ENCODE measurements around the gene NOX4.
"Not testable (repeated sequence)": the region's sequence is repeated elsewhere in the genome, so short reads cannot be mapped to it uniquely, and the experiment has no call there.

The NOX4 gene

DNA sequence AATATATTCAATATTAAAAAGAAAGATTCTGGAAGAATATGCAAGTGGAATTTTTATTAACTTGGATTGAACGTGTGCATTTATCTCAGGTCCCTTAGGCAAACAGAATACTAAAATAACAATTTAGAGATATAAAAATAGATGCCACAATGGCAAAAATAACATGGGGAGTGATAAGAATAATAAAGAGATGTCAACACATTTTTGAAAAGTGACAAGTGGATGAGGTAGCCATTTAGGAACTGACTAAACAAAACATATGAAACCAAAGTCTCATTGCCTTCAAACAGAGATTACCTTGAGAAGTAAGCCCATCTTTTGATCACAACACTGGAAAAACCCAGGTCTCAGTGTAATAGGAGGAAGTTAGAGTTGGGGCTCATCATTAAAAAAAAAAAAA lies 112.2 kb downstream of the NOX4 start:
- DNase-seq, result not testable (repeated sequence)

DNA sequence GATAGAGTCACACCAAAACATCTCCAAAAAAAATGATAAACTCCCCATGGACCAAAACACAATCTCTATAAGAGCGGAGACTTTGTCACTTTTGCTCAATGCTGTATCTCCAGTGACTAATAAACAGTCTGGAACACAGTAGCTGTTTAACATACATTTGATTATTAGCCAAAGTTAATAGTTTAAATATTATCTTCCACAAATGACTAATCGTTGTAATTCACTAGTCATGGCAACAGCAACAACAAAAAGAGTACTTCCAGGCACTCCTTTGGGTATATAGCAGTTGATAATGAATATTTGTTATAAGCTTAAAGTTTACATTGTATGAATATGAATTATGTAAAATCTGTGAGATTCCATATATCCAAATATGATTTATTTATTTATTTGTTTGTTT lies 121.8 kb downstream of the NOX4 start:
- DNase-seq, result not testable (repeated sequence)

DNA sequence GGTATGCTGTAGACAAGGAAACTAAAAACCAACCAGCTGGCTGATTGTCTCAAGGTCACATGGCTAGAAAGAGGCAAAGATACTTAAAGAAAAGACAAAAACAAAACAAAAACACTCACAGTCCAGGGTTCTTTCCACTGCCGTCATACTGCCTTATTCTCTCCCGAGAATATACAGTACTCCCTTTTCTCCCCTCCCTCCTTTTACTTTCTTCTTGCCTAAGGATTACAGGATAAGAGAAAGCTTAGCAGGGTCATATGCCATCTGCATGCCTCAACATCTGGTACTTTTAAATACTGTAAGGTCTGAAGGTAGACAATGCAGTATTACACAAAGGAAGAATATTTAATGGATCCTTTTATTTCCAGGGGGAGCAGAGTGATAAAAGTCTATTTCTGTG lies 126.3 kb downstream of the NOX4 start:
- not testable (repeated sequence) for DNase-seq

DNA sequence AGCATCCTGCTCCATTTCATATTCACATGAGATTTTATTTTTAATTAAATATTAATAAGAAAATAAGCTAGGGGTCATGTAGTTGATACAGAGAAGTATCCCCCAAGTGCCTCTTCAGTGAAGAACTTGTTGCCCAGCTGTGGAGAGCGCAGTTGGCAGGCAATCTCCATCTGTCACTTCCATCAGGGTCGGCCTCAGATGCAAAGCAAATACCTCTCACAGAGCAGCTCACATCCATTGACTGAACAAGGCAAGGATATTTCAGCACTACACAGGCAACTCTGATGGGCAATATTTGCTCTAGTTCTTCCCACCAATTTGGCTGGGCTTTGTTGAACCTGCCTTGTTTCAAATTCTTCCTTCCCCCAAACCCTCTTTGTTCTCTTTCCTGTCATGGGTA lies 129.4 kb downstream of the NOX4 start:
- no peak for DNase-seq

DNA sequence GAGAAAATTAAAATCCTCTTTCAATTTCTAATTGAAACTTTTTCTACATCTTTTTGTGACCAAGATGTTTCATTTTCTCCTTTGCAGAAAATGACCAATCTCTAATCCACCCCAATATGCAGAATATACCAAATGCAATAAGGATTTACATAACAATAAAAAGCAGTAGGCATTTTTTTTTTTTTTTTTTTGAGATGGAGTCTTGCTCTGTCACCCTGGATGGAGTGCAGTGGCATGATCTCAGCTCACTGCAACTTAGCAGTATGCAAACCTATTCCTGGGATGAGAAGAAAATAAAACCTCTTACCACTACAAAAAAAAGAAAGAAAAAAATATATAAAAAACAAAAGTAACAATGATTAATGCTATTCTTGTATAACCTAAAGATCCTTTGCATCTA lies 132.0 kb downstream of the NOX4 start:
- not testable (repeated sequence) for DNase-seq

DNA sequence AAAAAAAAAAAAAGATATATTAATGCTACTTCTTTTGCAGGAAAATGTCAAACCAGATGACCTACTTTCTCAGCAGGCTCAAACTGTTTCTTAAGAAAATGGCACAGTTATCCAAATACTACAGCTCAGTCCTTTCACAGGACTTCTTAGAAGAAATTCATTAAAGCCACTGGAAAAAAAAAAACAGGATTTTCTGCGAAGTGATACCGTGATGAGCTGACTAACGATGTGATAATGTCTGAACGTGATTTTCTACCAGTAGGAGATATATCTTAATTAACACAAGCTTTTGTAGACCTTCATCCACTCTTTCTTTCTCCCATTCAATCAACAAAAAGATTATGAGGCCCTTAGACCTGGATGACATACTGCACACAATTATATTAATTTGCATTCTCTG lies 132.4 kb downstream of the NOX4 start:
- DNase-seq, result no peak

DNA sequence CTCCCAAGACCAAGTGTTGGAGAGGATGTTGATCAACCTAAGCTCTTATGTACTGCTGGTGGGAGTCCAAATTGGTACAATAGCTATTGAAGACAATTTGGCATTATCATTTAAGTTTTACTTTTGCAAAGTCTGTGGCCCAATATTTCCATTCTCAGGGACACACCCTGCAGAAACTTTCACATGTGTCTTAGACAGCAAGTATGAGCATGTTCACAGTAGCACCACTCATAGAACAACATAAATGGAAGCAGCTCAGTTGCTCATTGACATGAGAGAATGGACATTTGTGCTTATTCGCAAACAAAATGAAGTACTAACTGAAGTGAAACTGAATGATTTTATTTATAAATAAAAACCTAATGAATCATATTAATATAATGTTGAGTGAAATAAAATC lies 135.5 kb downstream of the NOX4 start:
- no peak for DNase-seq

DNA sequence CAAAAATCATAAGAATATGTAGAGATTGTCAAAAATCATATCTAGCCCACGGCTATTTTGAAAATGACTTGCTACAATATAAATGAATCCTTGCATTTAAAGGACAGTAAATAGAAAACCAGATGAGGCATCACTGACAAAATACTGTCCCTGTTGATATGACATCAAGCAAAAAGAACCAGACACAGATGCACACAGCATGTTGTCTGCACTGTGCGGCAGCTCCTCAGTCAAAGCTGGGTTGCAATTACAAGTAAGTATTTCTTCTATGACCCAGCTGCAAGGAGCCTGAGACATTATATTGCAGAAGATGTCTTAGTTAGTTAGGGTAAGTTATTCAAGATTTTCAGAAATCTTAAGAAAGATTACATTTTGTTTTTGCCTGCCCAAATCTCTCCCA lies 136.7 kb downstream of the NOX4 start:
- not testable (repeated sequence) for DNase-seq

DNA sequence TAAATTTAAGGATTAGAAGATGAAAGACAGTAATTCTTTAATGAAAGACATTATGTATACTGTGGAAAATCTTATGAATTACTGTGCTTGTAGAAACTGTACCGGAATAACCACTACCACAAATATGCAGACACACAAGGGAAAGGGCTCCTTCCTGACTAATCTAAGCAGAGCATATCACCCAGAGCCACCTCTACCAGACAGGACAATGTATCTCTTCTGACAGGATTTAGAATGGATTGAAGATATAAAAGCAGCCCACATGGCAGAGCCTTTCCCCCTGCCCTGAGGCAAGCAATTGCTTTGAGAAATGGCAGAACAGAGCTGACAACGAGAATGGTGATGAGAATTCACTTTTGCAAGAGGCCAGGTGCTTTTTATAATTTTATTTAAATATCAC lies 144.1 kb downstream of the NOX4 start:
- DNase-seq, result no peak

DNA sequence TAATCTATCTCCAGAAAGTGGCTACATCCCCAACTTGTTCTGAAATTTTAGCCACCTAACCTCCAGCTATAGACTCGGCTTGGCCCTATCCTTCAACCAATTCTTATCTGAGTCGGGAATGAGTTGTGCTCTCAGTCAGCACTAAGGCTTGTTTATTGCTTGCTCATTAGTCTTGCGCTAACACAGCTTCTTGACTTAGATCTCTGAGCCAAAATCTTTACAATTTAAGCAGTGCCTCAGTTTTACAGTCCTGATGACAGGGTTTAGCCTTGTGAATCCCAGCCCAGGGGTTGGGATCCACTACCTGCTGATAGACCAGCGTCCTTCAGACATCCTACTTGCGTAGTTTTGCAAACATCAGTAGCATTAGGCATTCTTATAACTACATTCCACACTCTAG lies 144.6 kb downstream of the NOX4 start:
- DNase-seq, result no peak

DNA sequence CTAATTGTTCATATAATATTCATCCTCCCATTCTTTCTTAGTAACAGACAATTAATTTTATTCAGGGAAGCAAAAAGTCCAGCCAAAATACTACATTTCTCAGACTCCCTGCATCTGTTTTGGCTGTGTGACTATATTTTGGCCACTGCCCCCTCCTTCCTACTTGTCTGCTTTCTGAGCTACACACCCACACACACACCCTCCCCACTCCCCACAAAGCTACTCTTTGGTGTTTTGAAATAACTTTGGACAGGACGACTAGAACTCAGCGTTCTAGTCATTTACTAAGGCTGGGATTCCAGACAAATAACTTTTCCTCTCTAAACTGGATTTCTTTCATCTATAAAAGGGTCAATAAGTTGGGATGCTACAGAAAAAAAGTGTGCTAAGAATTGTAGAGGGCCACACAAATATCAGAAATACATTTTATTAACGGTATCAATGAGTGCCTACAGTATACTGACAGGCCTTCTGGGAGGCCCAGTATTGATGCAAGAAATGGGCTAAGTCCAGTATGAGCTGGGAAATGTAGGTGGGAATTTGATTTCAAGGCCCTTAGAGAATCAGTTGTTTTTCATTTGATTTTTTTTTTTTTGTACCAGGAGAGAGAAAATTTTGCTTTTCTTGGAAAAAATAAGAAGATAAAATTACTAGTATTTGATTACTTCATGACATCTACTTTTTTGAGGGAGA lies 148.1 kb downstream of the NOX4 start:
- not testable (repeated sequence) for DNase-seq

DNA sequence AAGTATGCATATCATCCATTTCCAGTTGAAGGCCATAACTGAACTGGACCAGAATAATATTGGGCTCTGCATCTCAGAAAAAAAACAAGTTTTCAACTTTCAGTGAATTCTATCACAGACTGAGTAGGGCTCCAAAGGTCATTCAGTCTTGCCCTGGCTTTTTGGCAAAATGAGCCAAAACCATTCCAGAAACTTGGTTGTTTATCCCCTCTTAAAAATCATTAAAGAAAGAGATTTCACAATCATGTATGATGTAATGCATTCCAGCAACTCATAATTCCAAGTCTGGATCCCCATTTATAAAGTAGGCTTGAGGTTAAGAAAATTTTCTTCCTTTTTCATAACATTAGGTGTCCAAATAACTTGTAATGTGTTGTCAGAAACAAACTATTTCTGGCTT lies 150.7 kb downstream of the NOX4 start:
- DNase-seq, result not testable (repeated sequence)

DNA sequence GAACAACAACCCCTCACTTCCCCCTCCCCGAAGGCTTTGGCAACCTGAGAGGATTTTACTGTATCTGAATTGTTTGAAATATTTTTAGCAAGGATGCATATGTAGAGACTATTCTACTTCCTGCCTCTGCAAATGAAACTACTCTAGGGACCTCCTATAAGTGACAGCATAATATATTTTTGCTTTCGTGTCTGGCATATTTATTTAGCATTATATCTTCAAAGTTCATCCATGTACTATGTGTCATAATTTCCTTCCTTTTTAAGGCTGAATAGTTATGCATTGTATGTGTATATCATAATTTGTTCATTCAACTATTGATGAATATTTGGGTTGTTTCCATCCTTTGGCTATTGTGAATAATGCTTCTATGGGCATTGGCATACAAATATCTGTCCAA lies 153.1 kb downstream of the NOX4 start:
- DNase-seq, result not testable (repeated sequence)

DNA sequence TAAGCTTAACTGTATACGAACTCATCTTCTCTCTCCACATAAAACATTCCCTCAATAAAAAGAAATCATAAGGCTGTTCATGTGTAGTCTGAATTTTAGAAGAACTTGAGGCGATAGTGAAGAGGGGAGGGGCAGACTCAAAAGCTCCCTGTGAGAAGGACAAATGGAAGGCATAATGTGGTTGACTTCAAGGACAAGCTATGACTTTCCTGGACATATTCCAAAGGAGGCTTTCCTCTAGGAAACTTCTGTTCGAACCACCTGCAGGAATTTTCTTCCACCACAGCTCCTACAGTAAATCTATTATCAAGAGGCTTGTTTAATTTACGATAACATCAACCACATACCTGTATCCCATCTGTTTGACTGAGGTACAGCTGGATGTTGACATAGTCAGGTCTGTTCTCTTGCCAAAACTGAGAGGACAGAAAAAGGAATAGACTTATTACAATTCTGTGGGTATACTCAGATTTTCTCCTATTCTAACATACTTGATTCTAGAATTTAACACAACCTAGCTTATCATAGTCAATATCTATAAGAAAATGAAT lies 154.0 kb downstream of the NOX4 start:
- DNase-seq, result not testable (repeated sequence)

DNA sequence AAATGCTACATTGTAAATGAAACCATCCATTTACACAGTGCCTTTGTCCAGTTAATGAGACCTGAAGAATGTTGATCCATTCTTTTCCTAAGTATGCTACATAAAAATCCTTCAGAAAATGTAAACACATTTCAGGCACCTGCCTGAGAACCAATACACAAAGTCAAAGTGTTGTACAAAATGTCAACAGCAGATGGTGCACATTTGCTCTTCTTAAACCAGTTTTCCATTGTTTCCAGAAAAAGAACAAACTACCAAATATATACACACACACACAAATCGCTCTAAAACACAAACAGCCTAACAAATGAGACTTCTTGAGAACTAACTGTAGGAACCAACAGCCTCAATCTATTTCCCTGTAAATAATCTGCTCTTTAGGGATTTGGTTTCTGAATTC lies 157.5 kb downstream of the NOX4 start:
- DNase-seq, result not testable (repeated sequence)

DNA sequence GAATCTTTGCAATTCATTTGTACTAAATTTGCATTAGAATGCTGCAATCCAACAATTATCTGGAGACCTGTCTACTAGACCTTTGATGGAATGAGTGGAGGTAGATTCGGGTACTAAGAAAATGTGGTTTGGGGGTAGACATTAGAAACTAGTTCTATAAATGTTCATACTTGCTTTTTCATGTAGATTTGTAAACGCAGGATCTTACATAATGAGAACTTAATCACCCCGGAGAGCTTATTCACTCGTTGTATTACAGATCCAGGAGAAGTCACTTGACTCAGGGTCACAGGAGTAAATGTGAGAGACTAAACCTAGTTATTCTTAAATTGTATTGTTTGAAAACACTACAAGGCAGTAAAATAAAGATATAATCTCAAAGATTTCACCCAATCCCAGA lies 159.2 kb downstream of the NOX4 start:
- not testable (repeated sequence) for DNase-seq

DNA sequence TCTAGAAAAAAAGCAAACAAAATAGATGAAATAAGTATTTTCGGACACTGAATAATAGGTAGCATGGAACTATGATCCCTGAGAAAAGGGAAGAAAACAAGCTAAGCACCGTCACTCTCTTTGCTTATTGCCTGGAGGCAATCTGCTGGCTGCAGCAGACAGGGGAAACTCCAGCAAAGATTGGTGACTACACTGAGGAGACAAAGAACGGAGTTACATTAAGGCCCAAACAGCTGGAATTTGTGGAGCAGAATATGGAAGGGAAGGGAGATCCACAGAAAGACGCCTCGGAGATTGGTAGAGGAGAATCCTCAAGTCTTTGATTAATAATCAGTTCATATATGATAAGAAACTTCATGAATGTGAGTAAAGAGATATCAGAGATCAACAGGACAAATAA lies 163.3 kb downstream of the NOX4 start:
- no peak for DNase-seq

DNA sequence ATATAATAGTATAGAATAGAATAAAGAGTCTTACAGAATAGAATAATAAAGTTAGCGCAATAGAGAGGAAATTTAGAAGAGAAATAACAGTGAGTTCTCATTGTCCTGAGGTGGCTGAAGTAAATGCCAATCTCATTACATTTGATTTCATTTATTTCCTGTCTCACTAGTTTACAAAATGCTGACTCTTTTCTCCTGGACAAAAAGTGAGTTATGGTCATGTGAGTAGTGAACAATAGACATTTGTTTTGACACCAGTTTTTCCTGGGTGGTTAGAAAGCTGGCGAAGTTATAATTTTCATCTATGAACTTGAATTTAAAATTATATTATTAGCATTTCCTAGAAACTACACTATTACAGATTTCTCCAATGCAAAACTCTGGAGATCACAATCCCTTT lies 169.8 kb downstream of the NOX4 start:
- no peak for DNase-seq

DNA sequence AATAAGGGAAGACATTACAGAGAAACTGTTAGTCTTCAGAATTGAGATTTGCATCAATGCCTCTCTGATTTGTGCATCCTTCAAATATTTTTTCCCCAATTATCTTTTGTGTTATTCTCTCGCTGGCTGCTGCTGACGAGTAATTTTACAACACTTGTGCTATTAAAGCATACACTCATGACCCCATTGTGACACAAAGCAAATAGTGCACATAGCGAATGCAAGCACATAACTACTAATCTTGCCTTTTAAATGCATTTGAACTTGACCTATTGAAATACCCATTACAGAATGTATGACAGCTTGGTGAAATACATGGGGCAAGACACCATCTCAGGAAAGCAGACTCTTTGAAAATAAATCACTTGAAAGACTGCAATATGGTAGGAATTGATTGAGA lies 180.6 kb downstream of the NOX4 start:
- not testable (repeated sequence) for DNase-seq

DNA sequence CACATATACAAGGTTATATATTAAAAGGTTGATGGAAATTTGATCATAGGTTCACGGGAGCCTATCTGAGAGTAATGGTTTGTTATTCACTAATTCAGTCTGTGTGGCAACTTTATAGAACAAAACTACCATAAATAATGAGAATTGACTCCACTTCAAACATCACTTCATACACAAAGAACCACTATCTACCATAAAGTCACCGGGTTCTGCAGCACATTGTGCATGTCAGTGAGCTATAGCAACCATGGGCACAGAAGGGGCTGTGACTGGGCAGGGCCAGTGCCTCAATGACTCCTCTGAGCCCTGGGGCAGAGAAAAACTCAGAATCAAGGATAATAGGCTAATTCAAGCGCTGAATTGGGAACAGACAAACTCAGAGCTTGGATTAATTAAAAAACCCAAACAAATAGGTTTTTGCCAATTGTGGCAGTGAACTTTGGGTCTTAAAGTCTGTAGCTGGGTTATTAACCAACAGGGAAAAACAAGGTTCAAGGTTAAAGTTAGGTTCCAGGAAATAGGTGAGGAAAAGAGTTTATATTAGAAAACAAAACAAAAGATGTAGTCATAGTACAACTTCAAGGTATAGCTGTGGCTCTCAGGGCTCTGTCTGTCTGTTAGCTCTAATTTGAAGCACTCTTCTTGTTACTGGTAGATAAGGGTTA lies 181.7 kb downstream of the NOX4 start:
- DNase-seq, result not testable (repeated sequence)

DNA sequence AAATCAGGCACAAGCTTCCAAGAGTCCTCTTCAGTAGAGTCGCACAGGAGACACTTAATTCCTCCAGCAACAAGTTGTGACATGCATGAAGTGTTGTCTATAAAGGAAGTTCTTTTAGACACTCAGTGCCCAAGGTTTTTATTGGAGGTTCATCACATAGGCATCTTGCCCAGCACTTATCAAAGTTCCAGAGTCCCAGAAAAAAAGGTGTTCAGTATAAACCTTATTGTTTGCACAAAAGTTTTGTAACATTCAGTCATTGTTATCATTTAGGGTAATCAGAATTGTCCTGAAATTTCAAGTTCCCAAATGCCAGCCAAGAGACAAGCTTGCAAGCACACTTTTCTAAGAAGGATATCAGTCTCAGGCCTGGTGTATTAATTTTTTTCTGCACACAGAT lies 182.9 kb downstream of the NOX4 start:
- not testable (repeated sequence) for DNase-seq

DNA sequence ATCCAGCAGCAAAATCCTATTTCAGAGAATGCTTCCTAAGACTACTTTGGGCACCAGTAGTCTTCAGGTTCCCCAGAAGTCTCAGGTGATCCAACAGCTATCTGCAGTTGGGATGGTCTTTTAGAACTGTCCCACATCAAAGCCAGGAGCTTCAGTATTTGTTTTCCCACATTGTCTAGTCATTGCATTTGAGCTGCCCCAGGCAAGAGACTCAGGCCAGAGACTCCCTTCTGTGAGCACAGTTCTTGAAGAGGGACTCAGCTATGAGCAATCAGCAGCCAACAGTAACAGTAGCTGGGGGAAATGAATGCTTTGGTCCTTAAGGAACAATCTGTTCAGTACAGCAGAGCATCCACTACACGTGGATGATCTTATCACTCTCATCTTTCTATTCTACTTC lies 188.1 kb downstream of the NOX4 start:
- DNase-seq, result not testable (repeated sequence)

DNA sequence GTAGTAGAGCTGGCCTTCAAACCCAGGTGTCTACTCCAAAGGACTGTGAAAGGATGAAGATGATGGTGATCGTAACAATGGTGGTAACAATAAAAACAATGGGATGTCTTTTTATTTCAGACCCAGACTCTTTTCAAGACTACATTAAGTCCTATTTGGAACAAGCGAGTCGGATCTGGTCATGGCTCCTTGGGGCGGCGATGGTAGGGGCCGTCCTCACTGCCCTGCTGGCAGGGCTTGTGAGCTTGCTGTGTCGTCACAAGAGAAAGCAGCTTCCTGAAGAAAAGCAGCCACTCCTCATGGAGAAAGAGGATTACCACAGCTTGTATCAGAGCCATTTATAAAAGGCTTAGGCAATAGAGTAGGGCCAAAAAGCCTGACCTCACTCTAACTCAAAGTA lies 196.2 kb downstream of the NOX4 start:
- not testable (repeated sequence) for DNase-seq

DNA sequence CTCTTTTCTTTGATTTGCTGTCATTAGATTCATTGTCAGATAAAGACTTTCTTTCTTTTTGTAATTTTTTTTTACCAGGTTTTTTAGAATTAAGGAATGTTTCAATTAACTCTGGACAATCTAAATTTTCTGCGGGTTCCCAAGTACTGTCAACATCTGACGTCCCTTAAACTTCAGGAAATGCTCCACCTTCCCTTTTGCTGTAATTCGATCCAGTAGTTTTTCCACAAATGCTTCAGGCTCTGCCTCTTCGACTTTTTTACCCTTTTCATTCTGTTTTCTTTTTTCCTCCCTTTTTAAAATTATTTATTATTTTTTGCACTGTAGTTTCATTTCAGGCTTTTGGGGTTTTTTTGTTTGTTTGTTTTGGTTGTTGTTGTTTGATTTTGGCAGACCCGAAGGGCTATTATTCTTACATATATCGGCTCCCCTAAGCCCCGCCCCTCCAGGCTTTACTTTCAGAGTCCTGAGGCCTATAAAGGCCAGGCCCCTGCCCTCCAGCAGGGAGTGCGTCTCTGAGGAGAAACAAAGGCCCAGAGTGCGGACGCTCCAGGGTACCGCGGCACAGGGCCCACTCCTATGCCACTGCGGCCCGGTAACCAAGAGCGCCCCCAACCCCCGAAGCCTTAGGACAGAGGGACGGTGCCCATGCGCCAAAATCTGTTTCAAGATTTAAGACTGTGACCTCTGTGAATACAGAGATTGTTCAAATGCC lies 197.1 kb downstream of the NOX4 start:
- DNase-seq, result no peak
